Nephron progenitor cell (in vitro differentiated cells): ENCODE data around the gene RECQL5.

Experiments
- DNase-seq: peaks from one replicate; pipeline ENCODE4 v3.0.0; 2021
- H3K27ac Mint-ChIP-seq: 2 replicates; pipeline ENCODE4 v1.8.0; 2021; ENCODE audit warnings: mild to moderate bottlenecking, moderate library complexity, mixed read lengths
- H3K27me3 Mint-ChIP-seq: 2 replicates; pipeline ENCODE4 v1.8.0; 2021; ENCODE audit warnings: mild to moderate bottlenecking, low read depth, mixed read lengths; ENCODE audit not compliant: poor library complexity
- H3K36me3 Mint-ChIP-seq: 2 replicates; pipeline ENCODE4 v1.8.0; 2021; ENCODE audit warnings: low read depth, mixed read lengths
- H3K4me1 Mint-ChIP-seq: 2 replicates; pipeline ENCODE4 v1.8.0; 2021; ENCODE audit warnings: mixed read lengths
- H3K4me3 Mint-ChIP-seq: 2 replicates; pipeline ENCODE4 v1.8.0; 2021; ENCODE audit warnings: mild to moderate bottlenecking, moderate library complexity, mixed read lengths
- H3K9me3 Mint-ChIP-seq: 2 replicates; pipeline ENCODE4 v1.8.0; 2021; ENCODE audit warnings: mild to moderate bottlenecking, moderate library complexity, mixed read lengths
- TF ChIP-seq, protein P1 (sequence below): fragments of 200-600 bp; sonication (generic); IDR thresholded peaks from 2 replicates; pipeline ENCODE4 v1.5.0; 2021; ENCODE audit warnings: antibody characterized with exemption

RECQL5 gene

DNA sequence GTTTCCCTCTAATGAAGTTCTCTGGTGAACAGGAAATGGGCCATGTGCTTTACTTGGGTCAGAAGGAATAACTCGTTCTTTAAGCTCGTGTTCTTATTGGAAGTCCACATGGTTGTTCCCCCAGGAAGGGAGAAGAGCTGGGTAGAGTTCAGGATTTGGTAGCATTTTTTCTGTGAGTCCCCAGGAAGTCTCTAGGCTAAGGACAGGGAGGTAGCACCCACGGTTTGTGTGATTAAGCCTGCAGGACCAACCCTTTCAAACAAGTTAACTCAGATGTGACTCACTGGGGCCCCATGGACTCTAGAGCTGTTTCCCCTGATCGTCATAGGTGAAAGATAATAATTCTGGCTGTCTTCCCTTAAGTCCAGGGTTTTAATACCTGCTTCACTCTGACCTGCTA is 16.6 kb upstream of the RECQL5 start:
- H3K4me3 Mint-ChIP-seq, result no peak overlapping the region

DNA sequence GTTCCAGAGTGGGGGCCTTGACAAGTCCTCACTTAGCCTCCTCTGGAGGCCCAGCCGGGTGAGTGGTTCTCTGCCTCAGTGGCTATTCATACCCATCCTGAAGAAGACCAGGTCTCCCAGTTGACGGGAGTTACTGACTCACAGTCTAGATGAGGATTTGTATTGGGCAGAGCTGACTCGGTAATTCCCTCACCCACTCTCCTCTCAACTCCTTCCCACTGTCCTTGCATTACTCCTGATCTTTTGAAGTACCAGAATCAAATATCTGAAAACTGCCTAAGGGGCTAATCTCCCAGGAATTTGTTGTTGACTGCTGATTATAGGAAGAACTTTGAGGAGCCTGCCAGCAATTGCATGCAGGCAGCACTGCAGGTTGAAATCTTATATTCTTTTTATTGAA is 14.3 kb upstream of the RECQL5 start:
- H3K4me1 Mint-ChIP-seq, result no peaks in the 10 kb centered on the region
- no peak overlapping the region for H3K27ac Mint-ChIP-seq
- no peak for DNase-seq

More for the DNA sequence above, 16.6 kb upstream of the RECQL5 start:
- no peak overlapping the region for H3K27ac Mint-ChIP-seq
- H3K4me1 Mint-ChIP-seq, result no peaks in the 10 kb centered on the region
- TF ChIP-seq, protein P1, sequence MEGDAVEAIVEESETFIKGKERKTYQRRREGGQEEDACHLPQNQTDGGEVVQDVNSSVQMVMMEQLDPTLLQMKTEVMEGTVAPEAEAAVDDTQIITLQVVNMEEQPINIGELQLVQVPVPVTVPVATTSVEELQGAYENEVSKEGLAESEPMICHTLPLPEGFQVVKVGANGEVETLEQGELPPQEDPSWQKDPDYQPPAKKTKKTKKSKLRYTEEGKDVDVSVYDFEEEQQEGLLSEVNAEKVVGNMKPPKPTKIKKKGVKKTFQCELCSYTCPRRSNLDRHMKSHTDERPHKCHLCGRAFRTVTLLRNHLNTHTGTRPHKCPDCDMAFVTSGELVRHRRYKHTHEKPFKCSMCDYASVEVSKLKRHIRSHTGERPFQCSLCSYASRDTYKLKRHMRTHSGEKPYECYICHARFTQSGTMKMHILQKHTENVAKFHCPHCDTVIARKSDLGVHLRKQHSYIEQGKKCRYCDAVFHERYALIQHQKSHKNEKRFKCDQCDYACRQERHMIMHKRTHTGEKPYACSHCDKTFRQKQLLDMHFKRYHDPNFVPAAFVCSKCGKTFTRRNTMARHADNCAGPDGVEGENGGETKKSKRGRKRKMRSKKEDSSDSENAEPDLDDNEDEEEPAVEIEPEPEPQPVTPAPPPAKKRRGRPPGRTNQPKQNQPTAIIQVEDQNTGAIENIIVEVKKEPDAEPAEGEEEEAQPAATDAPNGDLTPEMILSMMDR, result no peak
- H3K27me3 Mint-ChIP-seq, result no peaks in the 10 kb centered on the region
- no peaks in the 10 kb centered on the region for H3K9me3 Mint-ChIP-seq
- H3K36me3 Mint-ChIP-seq, result peaks cover 39% of the 10 kb centered on the region
- no peak for DNase-seq

DNA sequence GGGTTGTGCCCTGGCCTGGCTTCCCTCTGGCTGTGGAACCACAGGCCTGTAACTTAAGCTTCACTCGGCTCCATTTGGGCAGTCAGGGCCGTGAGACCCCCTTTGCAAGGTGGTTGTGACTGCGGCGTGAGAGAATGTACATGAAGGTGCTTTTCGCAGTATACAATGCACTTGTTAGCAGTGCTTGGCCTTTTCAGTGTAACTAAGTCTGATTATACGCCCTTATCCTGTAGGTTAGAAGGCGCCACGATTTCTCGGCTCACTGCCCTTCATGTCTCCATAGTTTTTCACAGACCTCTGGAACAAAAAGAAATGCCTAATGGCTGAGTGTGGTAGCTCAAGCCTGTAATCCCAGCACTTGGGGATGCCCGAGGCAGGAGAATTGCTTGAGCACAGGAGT is 13.5 kb upstream of the RECQL5 start:
- H3K27me3 Mint-ChIP-seq, result no peaks in the 10 kb centered on the region
- no peak overlapping the region for H3K27ac Mint-ChIP-seq
- no peaks in the 10 kb centered on the region for H3K9me3 Mint-ChIP-seq
- H3K4me3 Mint-ChIP-seq, result no peak overlapping the region
- peaks cover 37% of the 10 kb centered on the region for H3K36me3 Mint-ChIP-seq
- TF ChIP-seq, protein P1, result no peak
- DNase-seq, result no peak
- H3K4me1 Mint-ChIP-seq, result no peaks in the 10 kb centered on the region

More for the DNA sequence above, 14.3 kb upstream of the RECQL5 start:
- Mint-ChIP-seq H3K27me3 (no peaks in the 10 kb centered on the region), H3K9me3 (no peaks in the 10 kb centered on the region), H3K4me3 (no peak overlapping the region), H3K36me3 (peaks cover 38% of the 10 kb centered on the region)
- TF ChIP-seq, protein P1, result no peak

DNA sequence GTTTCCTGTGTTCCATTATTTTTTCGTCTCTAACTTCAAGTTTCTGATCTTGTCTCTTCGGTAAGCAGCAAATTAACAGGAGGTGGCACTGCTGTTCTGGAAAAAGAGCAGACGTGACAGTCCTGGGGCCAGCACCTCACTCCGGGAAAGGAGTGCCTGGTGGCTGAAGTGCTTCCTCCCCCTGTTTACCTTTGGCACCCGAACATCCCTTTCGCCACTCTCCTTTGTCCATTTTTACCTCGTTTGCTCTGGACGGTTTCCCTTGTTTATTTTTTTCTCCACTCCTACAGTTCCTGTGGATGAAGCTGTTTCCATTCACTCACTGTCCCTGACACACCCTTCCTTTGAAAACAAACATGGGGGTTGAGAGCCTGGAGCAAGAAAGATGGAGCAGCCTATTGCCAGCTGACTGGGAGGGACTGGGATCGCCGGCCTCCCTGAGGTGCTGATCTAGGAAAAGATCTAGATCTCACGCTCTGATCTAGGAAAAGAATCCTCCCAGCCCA is 12.8 kb upstream of the RECQL5 start:
- H3K4me1 Mint-ChIP-seq, result no peaks in the 10 kb centered on the region

DNA sequence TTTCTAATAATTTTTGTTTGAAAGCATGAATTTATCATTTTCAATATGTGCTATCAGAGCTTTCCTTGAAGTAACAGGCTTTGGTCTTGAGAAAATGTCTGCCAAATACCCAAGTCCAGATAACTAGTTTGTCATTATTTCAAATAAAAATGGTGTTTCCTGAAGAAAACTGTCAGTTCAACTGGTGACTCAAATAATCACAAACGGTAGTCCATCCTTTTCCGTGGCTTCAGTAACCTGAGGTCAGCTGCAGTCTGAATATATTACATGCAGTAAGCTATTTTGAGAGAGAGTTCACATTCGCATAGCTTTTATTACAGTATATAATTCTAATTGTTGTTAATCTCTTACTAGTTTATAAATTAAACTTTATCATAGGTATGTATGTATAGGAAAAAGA is 9.5 kb upstream of the RECQL5 start:
- Mint-ChIP-seq H3K4me1 (no peaks in the 10 kb centered on the region), H3K27me3 (no peaks in the 10 kb centered on the region), H3K9me3 (no peaks in the 10 kb centered on the region), H3K36me3 (peaks cover 37% of the 10 kb centered on the region), H3K4me3 (no peak overlapping the region), H3K27ac (no peak overlapping the region)
- TF ChIP-seq, protein P1, result no peak
- no peak for DNase-seq

More for the DNA sequence above, 12.8 kb upstream of the RECQL5 start:
- DNase-seq, result no peak
- Mint-ChIP-seq H3K9me3 (no peaks in the 10 kb centered on the region), H3K36me3 (peaks cover 32% of the 10 kb centered on the region), H3K4me3 (no peak overlapping the region), H3K27me3 (no peaks in the 10 kb centered on the region), H3K27ac (peak overlapping the region; percentile 94)
- TF ChIP-seq, protein P1, result no peak

DNA sequence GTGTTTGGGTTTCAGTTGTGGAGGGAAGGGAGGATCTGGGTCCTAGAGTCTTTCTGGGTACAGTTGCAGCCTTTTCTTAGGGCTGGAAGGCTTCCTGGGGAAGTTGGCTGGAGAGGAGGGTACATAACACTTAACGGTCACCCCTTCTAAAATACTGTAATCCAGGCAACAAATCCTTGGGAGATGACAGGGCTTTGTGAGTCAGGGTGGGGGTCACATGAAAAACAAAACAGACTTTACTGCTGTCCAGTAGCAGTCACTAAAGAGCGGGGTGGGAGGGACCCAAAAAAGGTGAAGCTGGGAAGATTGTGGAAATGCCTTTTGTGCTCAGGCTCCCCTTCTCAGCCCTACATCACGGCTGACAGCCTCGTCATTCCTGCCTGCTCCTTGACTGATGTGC is 6.5 kb upstream of the RECQL5 start:
- H3K4me3 Mint-ChIP-seq, result no peak overlapping the region

More for the DNA sequence above, 6.5 kb upstream of the RECQL5 start:
- DNase-seq, result no peak
- H3K36me3 Mint-ChIP-seq, result peaks cover 42% of the 10 kb centered on the region
- H3K27ac Mint-ChIP-seq, result no peak overlapping the region
- H3K27me3 Mint-ChIP-seq, result no peaks in the 10 kb centered on the region
- TF ChIP-seq, protein P1, result no peak
- peaks cover 5% of the 10 kb centered on the region for H3K4me1 Mint-ChIP-seq
- H3K9me3 Mint-ChIP-seq, result no peaks in the 10 kb centered on the region
